H9 (cell line): ENCODE data around the gene PWWP2B. TPM values are rescaled to one million over a fixed set of nuclear protein-coding genes. Genes with fewer than 3 reads are reported as not detected.

Experiments used
- DNase-seq: peaks from one replicate; pipeline ENCODE4 v3.0.0-alpha.2; 2017
- H2AFZ ChIP-seq: one replicate; pipeline ENCODE4 v1.6.1; 2013; ENCODE audit warnings: mild to moderate bottlenecking, low read length, control low read depth, moderate library complexity
- H2AK5ac ChIP-seq: 2 replicates; pipeline ENCODE4 v1.6.1; 2013; ENCODE audit warnings: low read length, control low read depth, mixed read lengths; ENCODE audit not compliant: insufficient read length
- H2BK120ac ChIP-seq: one replicate; pipeline ENCODE4 v1.6.1; 2013; ENCODE audit warnings: low read depth, mild to moderate bottlenecking, low read length, control low read depth, inconsistent platforms; ENCODE audit not compliant: poor library complexity, severe bottlenecking
- H2BK12ac ChIP-seq: 2 replicates; pipeline ENCODE4 v1.6.1; 2013; ENCODE audit warnings: low read length, control low read depth, mixed read lengths, low read depth; ENCODE audit not compliant: insufficient read length
- H2BK15ac ChIP-seq: 2 replicates; pipeline ENCODE4 v1.6.1; 2013; ENCODE audit warnings: low read depth, low read length, control low read depth
- H2BK20ac ChIP-seq: one replicate; pipeline ENCODE4 v1.6.1; 2013; ENCODE audit warnings: low read depth, mild to moderate bottlenecking, low read length, control low read depth, inconsistent platforms; ENCODE audit not compliant: poor library complexity, severe bottlenecking
- H2BK5ac ChIP-seq: 2 replicates; pipeline ENCODE4 v1.6.1; 2013; ENCODE audit warnings: low read length, control low read depth, mixed read lengths; ENCODE audit not compliant: insufficient read length
- H3K14ac ChIP-seq: 2 replicates; pipeline ENCODE4 v1.6.1; 2013; ENCODE audit warnings: low read length, control low read depth; ENCODE audit not compliant: insufficient read depth
- H3K18ac ChIP-seq: 2 replicates; pipeline ENCODE4 v1.6.1; 2013; ENCODE audit warnings: low read depth, mild to moderate bottlenecking, mixed read lengths, low read length, control low read depth; ENCODE audit not compliant: insufficient read length
- H3K23ac ChIP-seq: 2 replicates; pipeline ENCODE4 v1.6.1; 2013; ENCODE audit warnings: low read length, control low read depth, mixed read lengths, low read depth; ENCODE audit not compliant: insufficient read length
- H3K23me2 ChIP-seq: 2 replicates; pipeline ENCODE4 v1.6.1; 2013; ENCODE audit warnings: low read depth, mild to moderate bottlenecking, mixed read lengths, low read length, control low read depth; ENCODE audit not compliant: insufficient read length, poor library complexity, severe bottlenecking
- H3K27ac ChIP-seq: 2 replicates; pipeline ENCODE4 v1.5.1; 2013; ENCODE audit warnings: low read length, control low read depth, mixed read lengths, low read depth; ENCODE audit not compliant: insufficient read length
- H3K27me3 ChIP-seq: 2 replicates; pipeline ENCODE4 v1.6.1; 2013; ENCODE audit warnings: low read length, control low read depth, inconsistent platforms; ENCODE audit not compliant: insufficient read depth
- H3K4ac ChIP-seq: 2 replicates; pipeline ENCODE4 v1.6.1; 2013; ENCODE audit warnings: low read depth, mild to moderate bottlenecking, control low read depth, inconsistent platforms, low read length, moderate library complexity
- H3K4me1 ChIP-seq: 2 replicates; pipeline ENCODE4 v1.6.1; 2013; ENCODE audit warnings: low read length, control low read depth, inconsistent platforms; ENCODE audit not compliant: insufficient read depth
- H3K4me2 ChIP-seq: 2 replicates; pipeline ENCODE4 v1.6.1; 2013; ENCODE audit warnings: low read length, control low read depth, mixed read lengths; ENCODE audit not compliant: insufficient read length, insufficient read depth
- H3K56ac ChIP-seq: 2 replicates; pipeline ENCODE4 v1.6.1; 2013; ENCODE audit warnings: low read depth, mild to moderate bottlenecking, mixed read lengths, low read length, control low read depth; ENCODE audit not compliant: insufficient read length
- H3K79me1 ChIP-seq: 2 replicates; pipeline ENCODE4 v1.6.1; 2013; ENCODE audit warnings: low read depth, mild to moderate bottlenecking, moderate library complexity, low read length, control low read depth, inconsistent platforms; ENCODE audit not compliant: insufficient read depth, poor library complexity, severe bottlenecking
- H3K79me2 ChIP-seq: 2 replicates; pipeline ENCODE4 v1.6.1; 2013; ENCODE audit warnings: low read length, control low read depth, inconsistent platforms; ENCODE audit not compliant: insufficient read depth
- H3K9ac ChIP-seq: 2 replicates; pipeline ENCODE4 v1.6.1; 2013; ENCODE audit warnings: low read length, control low read depth, mixed read lengths; ENCODE audit not compliant: insufficient read length; ENCODE audit errors: extremely low read depth
- H3K9me3 ChIP-seq: one replicate; pipeline ENCODE4 v1.6.1; 2013; ENCODE audit warnings: low read depth, low read length, inconsistent platforms; ENCODE audit not compliant: control insufficient read depth
- H3T11ph ChIP-seq: one replicate; pipeline ENCODE4 v1.6.1; 2013; ENCODE audit warnings: mild to moderate bottlenecking, low read length, control low read depth, inconsistent platforms
- H4K20me1 ChIP-seq: one replicate; pipeline ENCODE4 v1.6.1; 2013; ENCODE audit not compliant: control insufficient read depth, insufficient read length, insufficient read depth
- H4K5ac ChIP-seq: 2 replicates; pipeline ENCODE4 v1.6.1; 2013; ENCODE audit warnings: low read depth, mild to moderate bottlenecking, mixed read lengths, low read length, control low read depth; ENCODE audit not compliant: insufficient read length
- H4K8ac ChIP-seq: replicated peaks from 2 replicates; pipeline ENCODE4 v1.6.1; 2013; ENCODE audit warnings: low read length, control low read depth, mixed read lengths, low read depth; ENCODE audit not compliant: insufficient read length
- H4K91ac ChIP-seq: 2 replicates; pipeline ENCODE4 v1.6.1; 2013; ENCODE audit warnings: low read depth, mild to moderate bottlenecking, moderate library complexity, mixed read lengths, low read length, control low read depth; ENCODE audit not compliant: insufficient read length
- H3K27ac Mint-ChIP-seq, 3 experiments: 2 replicates in 2 of 3; 3 replicates in 1 of 3; pipeline ENCODE4 v1.8.0; 2020 to 2021; ENCODE audit warnings: mixed read lengths in 3 of 3, mild to moderate bottlenecking in 1 of 3, moderate library complexity in 1 of 3
- H3K27me3 Mint-ChIP-seq: 2 replicates; pipeline ENCODE4 v1.8.0; 2021; ENCODE audit warnings: low read depth, mild to moderate bottlenecking, moderate library complexity, mixed read lengths
- H3K36me3 Mint-ChIP-seq, 3 experiments: 2 replicates in 2 of 3; 3 replicates in 1 of 3; pipeline ENCODE4 v1.8.0; 2020 to 2021; ENCODE audit warnings: low read depth in 3 of 3, mixed read lengths in 3 of 3; ENCODE audit not compliant: insufficient read depth in 1 of 3
- H3K4me1 Mint-ChIP-seq, 2 experiments: 2 replicates each; pipeline ENCODE4 v1.8.0; 2020; ENCODE audit warnings: mixed read lengths in 2 of 2
- H3K4me3 Mint-ChIP-seq, 2 experiments: 2 replicates in 1 of 2; 3 replicates in 1 of 2; pipeline ENCODE4 v1.8.0; 2020 to 2021; ENCODE audit warnings: mild to moderate bottlenecking in 2 of 2, mixed read lengths in 2 of 2, moderate library complexity in 1 of 2
- H3K9me3 Mint-ChIP-seq, 2 experiments: 2 replicates in 1 of 2; 3 replicates in 1 of 2; pipeline ENCODE4 v1.8.0; 2020; ENCODE audit warnings: mild to moderate bottlenecking in 2 of 2, mixed read lengths in 2 of 2, moderate library complexity in 1 of 2
- CTCF ChIP-seq: fragments of 200-600 bp; sonication (generic); conservative IDR thresholded peaks from 3 replicates; pipeline ENCODE4 v1.8.0; 2021; ENCODE audit warnings: antibody characterized with exemption, mild to moderate bottlenecking
- WGBS: extraction: QIAGEN DNeasy Blood & Tissue Kit; methylation state at CpG from one replicate; pipeline ENCODE4 v1.1.7; 2013; ENCODE audit warnings: missing lambda C conversion rate, low lambda C conversion rate, mixed read lengths; ENCODE audit not compliant: insufficient read length; ENCODE audit errors: extremely low coverage; 5-methylcytosine and 5-hydroxymethylcytosine counted together
- total RNA-seq: library from RNA; stranded (reverse); gene quantifications from 2 replicates; pipeline ENCODE4 v1.2.1, GENCODE V29; 2021

The PWWP2B gene
- total RNA-seq, 1 experiment from 2014 or later = 10.0 TPM

GRCh38 chr10:132422903-132423825 lies 26.2 kb downstream of the PWWP2B start:
- Histone ChIP-seq H2BK120ac (no peak overlapping the region), H3K18ac (no peak overlapping the region), H2BK15ac (no peak overlapping the region), H4K20me1 (no peaks in the 10 kb centered on the region), H3K79me2 (no peaks in the 10 kb centered on the region), H3K27me3 (no peaks in the 10 kb centered on the region), H2BK12ac (no peak overlapping the region), H2BK5ac (no peak overlapping the region), H3K79me1 (no peaks in the 10 kb centered on the region), H3K23me2 (no peaks in the 10 kb centered on the region), H2AFZ (no peak overlapping the region), H3K4ac (no peak overlapping the region), H4K8ac (no peak overlapping the region), H4K5ac (no peak overlapping the region), H2BK20ac (no peak overlapping the region), H2AK5ac (no peak overlapping the region), H3K4me1 (peaks cover 3% of the 10 kb centered on the region; the same call in 1 of the 2 replicates), H3K4me2 (no peak overlapping the region), H4K91ac (no peak overlapping the region), H3K9me3 (no peaks in the 10 kb centered on the region), H3K23ac (no peak overlapping the region), H3K56ac (no peak overlapping the region), H3K14ac (no peak overlapping the region), H3K27ac (no peak overlapping the region), H3K9ac (no peak overlapping the region), H3T11ph (no peak overlapping the region)
- H3K9me3 Mint-ChIP-seq = no peaks in the 10 kb centered on the region
- no peak for DNase-seq
- H3K4me3 Mint-ChIP-seq = no peak overlapping the region
- H3K36me3 Mint-ChIP-seq = no peaks in the 10 kb centered on the region
- WGBS = no CpG with 5 or more reads among the region's 26 CpGs
- no peaks in the 10 kb centered on the region; the same call in none of the 2 replicates for H3K27me3 Mint-ChIP-seq
- TF ChIP-seq CTCF = no peak
- peak overlapping the region in 1 of 3 experiments; percentile 45; a peak in 3 of 7 replicates for H3K27ac Mint-ChIP-seq
- peaks cover 14 to 32% of the 10 kb centered on the region in 2 experiments for H3K4me1 Mint-ChIP-seq
